Ishikawa (cell line): ENCODE results near the gene PRR18.

ENCODE experiments used
- CEBPB ChIP-seq: IDR thresholded peaks from 2 replicates; pipeline ENCODE4 v1.6.1; 2012
- CREB1 ChIP-seq: IDR thresholded peaks from 2 replicates; pipeline ENCODE4 v1.6.1; 2012; ENCODE audit warnings: low read depth
- EGR1 ChIP-seq: IDR thresholded peaks from 2 replicates; pipeline ENCODE4 v1.6.1; 2012
- EP300 ChIP-seq: IDR thresholded peaks from 2 replicates; pipeline ENCODE4 v1.6.1; 2012; ENCODE audit warnings: borderline replicate concordance
- FOXM1 ChIP-seq: IDR thresholded peaks from 2 replicates; pipeline ENCODE4 v1.6.1; 2012; ENCODE audit warnings: low read depth, borderline replicate concordance
- MAX ChIP-seq: IDR thresholded peaks from 2 replicates; pipeline ENCODE4 v1.6.1; 2012
- NFIC ChIP-seq: IDR thresholded peaks from 2 replicates; pipeline ENCODE4 v1.6.1; 2012
- RAD21 ChIP-seq: IDR thresholded peaks from 2 replicates; pipeline ENCODE4 v1.6.1; 2012; ENCODE audit warnings: low read depth
- REST ChIP-seq: IDR thresholded peaks from 2 replicates; pipeline ENCODE4 v1.6.1; 2012; ENCODE audit warnings: low read depth, mild to moderate bottlenecking
- TAF1 ChIP-seq: IDR thresholded peaks from 2 replicates; pipeline ENCODE4 v1.6.1; 2012; ENCODE audit warnings: low read depth, mild to moderate bottlenecking
- TCF12 ChIP-seq: IDR thresholded peaks from 2 replicates; pipeline ENCODE4 v1.6.1; 2012; ENCODE audit warnings: low read depth
- TEAD4 ChIP-seq: IDR thresholded peaks from 2 replicates; pipeline ENCODE4 v1.6.1; 2012
- USF1 ChIP-seq: IDR thresholded peaks from 2 replicates; pipeline ENCODE4 v1.6.1; 2012
- YY1 ChIP-seq: IDR thresholded peaks from 2 replicates; pipeline ENCODE4 v1.6.1; 2012; ENCODE audit warnings: low read depth
- ZBTB7A ChIP-seq: IDR thresholded peaks from 2 replicates; pipeline ENCODE4 v1.6.1; 2012; ENCODE audit warnings: low read depth

PRR18 gene

GRCh38 chr6:166297606-166298005 lies 10.6 kb downstream of the PRR18 start:
- no peak for TF ChIP-seq TAF1
- TF ChIP-seq ZBTB7A, result no peak
- no peak for TF ChIP-seq EP300
- TF ChIP-seq RAD21, result no peak
- TF ChIP-seq CEBPB, result no peak
- no peak for TF ChIP-seq NFIC
- TF ChIP-seq EGR1, result no peak
- no peak for TF ChIP-seq REST
- no peak for TF ChIP-seq FOXM1
- no peak for TF ChIP-seq CREB1
- no peak for TF ChIP-seq TCF12
- TF ChIP-seq TEAD4, result no peak
- no peak for TF ChIP-seq MAX
- no peak for TF ChIP-seq YY1
- no peak for TF ChIP-seq USF1

GRCh38 chr6:166296035-166296883 lies 11.9 kb downstream of the PRR18 start:
- TF ChIP-seq ZBTB7A (no peak), TAF1 (no peak), EP300 (no peak), USF1 (no peak), CEBPB (no peak), REST (no peak), TCF12 (no peak), RAD21 (no peak), NFIC (no peak), TEAD4 (no peak), FOXM1 (no peak), MAX (no peak), CREB1 (no peak), EGR1 (no peak), YY1 (no peak)

GRCh38 chr6:166293731-166294584 lies 14.2 kb downstream of the PRR18 start:
- no peak for TF ChIP-seq REST
- TF ChIP-seq RAD21, result no peak

- TF ChIP-seq ZBTB7A (no peak), CREB1 (no peak), RAD21 (no peak), NFIC (no peak), TAF1 (no peak), TEAD4 (no peak), FOXM1 (no peak), MAX (no peak), EP300 (no peak), CEBPB (no peak), USF1 (no peak), TCF12 (no peak), EGR1 (no peak), REST (no peak), YY1 (no peak)
These were observed 18.8 kb downstream of the PRR18 start for GRCh38 chr6:166289207-166290060.
